Smooth muscle cell (in vitro differentiated cells): ENCODE measurements around the gene RAB27B. TPM values are rescaled to one million over a fixed set of nuclear protein-coding genes. Genes with fewer than 3 reads are reported as not detected.

ENCODE experiments used
- DNase-seq: peaks from one replicate; lab custom pipeline; 2025; ENCODE audit not compliant: unreplicated experiment; lab: John Stamatoyannopoulos, UW
- H2AFZ ChIP-seq: fragments of 200-600 bp; sonication (generic); 2 replicates; pipeline ENCODE4 v1.6.0; 2016; ENCODE audit warnings: antibody characterized with exemption, low read depth, mild to moderate bottlenecking
- H3F3A ChIP-seq: fragments of 200-600 bp; sonication (generic); 2 replicates; pipeline ENCODE4 v1.6.0; 2017; ENCODE audit warnings: antibody characterized with exemption, low read depth
- H3K27ac ChIP-seq: fragments of 200-600 bp; sonication (generic); 2 replicates; pipeline ENCODE4 v1.5.1; 2016; ENCODE audit warnings: low read depth, mild to moderate bottlenecking
- H3K27me3 ChIP-seq: fragments of 200-600 bp; sonication (generic); 2 replicates; pipeline ENCODE4 v1.6.1; 2016; ENCODE audit warnings: low read depth, mild to moderate bottlenecking
- H3K36me3 ChIP-seq: fragments of 200-600 bp; sonication (generic); 2 replicates; pipeline ENCODE4 v1.5.1; 2016; ENCODE audit warnings: low read depth
- H3K4me1 ChIP-seq: fragments of 200-600 bp; sonication (generic); 2 replicates; pipeline ENCODE4 v1.5.1; 2016; ENCODE audit warnings: low read depth
- H3K4me2 ChIP-seq: fragments of 200-600 bp; sonication (generic); 2 replicates; pipeline ENCODE4 v1.6.0; 2016; ENCODE audit warnings: mild to moderate bottlenecking
- H3K4me3 ChIP-seq: fragments of 200-600 bp; sonication (generic); 2 replicates; pipeline ENCODE4 v1.5.1; 2016; ENCODE audit warnings: mild to moderate bottlenecking
- H3K79me2 ChIP-seq: fragments of 200-600 bp; sonication (generic); 2 replicates; pipeline ENCODE4 v1.6.0; 2016; ENCODE audit warnings: low read depth, mild to moderate bottlenecking
- H3K9ac ChIP-seq: fragments of 200-600 bp; sonication (generic); 2 replicates; pipeline ENCODE4 v1.6.0; 2016; ENCODE audit warnings: low read depth
- H3K9me3 ChIP-seq: fragments of 200-600 bp; sonication (generic); replicated peaks from 2 replicates; pipeline ENCODE4 v1.5.1; 2016; ENCODE audit warnings: low read depth
- H4K20me1 ChIP-seq: fragments of 200-600 bp; sonication (generic); 2 replicates; pipeline ENCODE4 v1.6.0; 2016; ENCODE audit warnings: low read depth
- CTCF ChIP-seq: fragments of 200-600 bp; sonication (generic); IDR thresholded peaks from 2 replicates; pipeline ENCODE4 v1.5.1; 2017; ENCODE audit warnings: borderline replicate concordance, mild to moderate bottlenecking, antibody characterized with exemption; ENCODE audit not compliant: insufficient read depth, poor library complexity, severe bottlenecking
- WGBS: methylation state at CpG from one replicate; pipeline ENCODE4 v1.1.7; 2016; ENCODE audit warnings: low lambda C conversion rate; 5-methylcytosine and 5-hydroxymethylcytosine counted together
- polyA plus RNA-seq: library from polyadenylated mRNA; unstranded; fragments of >200 nt; fragmentation: Nextera tagmentation; extraction: Ambion mirVana; gene quantifications from 2 replicates; pipeline ENCODE4 v1.2.1, GENCODE V29; 2016
- total RNA-seq: library from RNA; depleted of rRNA; stranded (reverse); fragments of >200 nt; gene quantifications from 2 replicates; pipeline ENCODE4 v1.2.3, GENCODE V29; 2014

RAB27B gene
- total and polyA plus RNA-seq, 2 experiments from 2014 or later = 0.98 to 9.5 TPM

DNA sequence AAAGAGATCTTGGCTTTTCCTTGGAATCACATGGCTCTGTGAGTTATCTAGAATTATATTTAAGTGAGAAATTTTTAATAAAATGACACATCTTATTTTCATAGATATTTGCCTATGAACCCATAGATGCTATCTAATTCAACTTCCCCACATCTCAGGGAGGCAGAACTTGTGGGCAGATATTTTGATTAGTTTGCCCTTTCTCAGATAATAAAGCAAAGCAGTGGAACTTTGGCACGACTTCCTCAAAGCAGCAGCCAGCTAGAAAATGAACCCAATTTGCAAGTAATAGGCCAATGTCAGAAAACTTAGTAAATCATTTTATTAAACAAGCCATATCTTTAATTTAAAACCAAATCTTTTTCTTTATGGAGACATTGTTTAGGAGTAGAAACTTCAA lies 32.7 kb downstream of the RAB27B start:
- no peak for DNase-seq
- Histone ChIP-seq H4K20me1 (no peaks in the 10 kb centered on the region), H3K36me3 (no peaks in the 10 kb centered on the region), H3K4me3 (no peak overlapping the region), H3K9me3 (no peaks in the 10 kb centered on the region), H2AFZ (no peak overlapping the region), H3K9ac (no peak overlapping the region), H3F3A (no peaks in the 10 kb centered on the region), H3K27ac (no peak overlapping the region), H3K4me2 (no peak overlapping the region), H3K27me3 (no peaks in the 10 kb centered on the region), H3K79me2 (no peaks in the 10 kb centered on the region), H3K4me1 (no peaks in the 10 kb centered on the region)
- WGBS = 88% methylated on average over 1 of the region's 1 CpG
- TF ChIP-seq CTCF = no peak

GRCh38 chr18:54867131-54867530 lies 38.9 kb downstream of the RAB27B start:
- H3K79me2 ChIP-seq = no peaks in the 10 kb centered on the region
- no peak overlapping the region for H2AFZ ChIP-seq
- H4K20me1 ChIP-seq = no peaks in the 10 kb centered on the region
- no peak for DNase-seq
- no peak overlapping the region for H3K27ac ChIP-seq
- no peak overlapping the region for H3K4me3 ChIP-seq
- TF ChIP-seq CTCF = no peak
- no peak overlapping the region for H3K4me2 ChIP-seq
- no peak overlapping the region for H3K9ac ChIP-seq
- no peaks in the 10 kb centered on the region for H3K36me3 ChIP-seq
- no peaks in the 10 kb centered on the region for H3K4me1 ChIP-seq
- 91% methylated on average over 5 of the region's 5 CpGs for WGBS
- H3K27me3 ChIP-seq = no peaks in the 10 kb centered on the region
- H3K9me3 ChIP-seq = no peaks in the 10 kb centered on the region
- H3F3A ChIP-seq = no peaks in the 10 kb centered on the region

- no peaks in the 10 kb centered on the region for H3F3A ChIP-seq
- H3K9ac ChIP-seq = no peak overlapping the region
- no peak overlapping the region for H2AFZ ChIP-seq
- H3K4me1 ChIP-seq = no peaks in the 10 kb centered on the region
- no peaks in the 10 kb centered on the region for H3K27me3 ChIP-seq
- no peak overlapping the region for H3K27ac ChIP-seq
- no peak overlapping the region for H3K4me3 ChIP-seq
- H3K36me3 ChIP-seq = no peaks in the 10 kb centered on the region
- WGBS = 57% methylated on average over 6 of the region's 6 CpGs
- H3K9me3 ChIP-seq = no peaks in the 10 kb centered on the region
- no peak overlapping the region for H3K4me2 ChIP-seq
- H4K20me1 ChIP-seq = no peaks in the 10 kb centered on the region
- no peak for TF ChIP-seq CTCF
- no peak for DNase-seq
- no peaks in the 10 kb centered on the region for H3K79me2 ChIP-seq
These were observed 43.0 kb downstream of the RAB27B start for GRCh38 chr18:54871231-54871630.

GRCh38 chr18:54872681-54873080 lies 44.4 kb downstream of the RAB27B start:
- H3K9me3 ChIP-seq = no peaks in the 10 kb centered on the region
- 93% methylated on average over 1 of the region's 1 CpG for WGBS
- no peaks in the 10 kb centered on the region for H3K4me1 ChIP-seq
- H3K36me3 ChIP-seq = no peaks in the 10 kb centered on the region
- H4K20me1 ChIP-seq = no peaks in the 10 kb centered on the region
- TF ChIP-seq CTCF = no peak
- H3F3A ChIP-seq = no peaks in the 10 kb centered on the region
- no peak overlapping the region for H3K4me3 ChIP-seq
- H3K27me3 ChIP-seq = no peaks in the 10 kb centered on the region
- H2AFZ ChIP-seq = no peak overlapping the region
- no peak overlapping the region for H3K27ac ChIP-seq
- no peaks in the 10 kb centered on the region for H3K79me2 ChIP-seq
- H3K4me2 ChIP-seq = no peak overlapping the region
- DNase-seq = no peak
- no peak overlapping the region for H3K9ac ChIP-seq
